HG03469 (cell line): Measurements from ENCODE around the gene PITPNM3.

Source experiments
- ATAC-seq: cut with Tn5 transposase; IDR thresholded peaks from one replicate; pipeline ENCODE4 v1.9.1; 2021; ENCODE audit warnings: mild to moderate bottlenecking, moderate library complexity, moderate number of reproducible peaks; ENCODE audit not compliant: unreplicated experiment

PITPNM3 gene

DNA sequence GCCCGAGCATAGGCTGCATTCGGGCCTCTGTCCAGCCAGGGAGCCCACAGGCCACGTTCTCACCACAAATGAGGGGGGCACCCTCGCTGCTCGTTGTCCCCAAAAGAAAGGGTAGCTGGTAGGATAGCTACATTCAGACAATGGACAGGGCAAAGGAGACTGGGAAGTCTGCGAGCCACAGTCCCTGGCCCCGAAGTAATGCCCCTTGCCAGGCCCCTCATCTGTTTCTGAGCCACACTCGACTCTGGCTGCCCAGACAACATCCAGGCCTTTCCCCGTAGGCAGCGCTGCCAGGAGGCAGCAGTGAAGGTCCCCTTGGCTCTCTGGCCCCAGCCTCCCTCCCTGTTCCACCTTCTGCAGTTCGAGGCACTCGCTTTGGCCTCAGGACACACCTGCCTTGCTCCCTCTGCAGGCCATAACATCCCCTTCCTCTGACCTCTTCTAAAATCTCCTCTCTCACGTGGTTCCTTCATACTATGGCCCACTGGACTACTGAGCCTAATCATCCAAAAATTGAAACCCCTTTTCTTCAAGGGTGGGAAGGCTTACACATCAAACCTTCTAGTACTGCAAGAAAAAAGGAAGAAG, 133.6 kb downstream of the PITPNM3 start:
- ATAC-seq: no peak

DNA sequence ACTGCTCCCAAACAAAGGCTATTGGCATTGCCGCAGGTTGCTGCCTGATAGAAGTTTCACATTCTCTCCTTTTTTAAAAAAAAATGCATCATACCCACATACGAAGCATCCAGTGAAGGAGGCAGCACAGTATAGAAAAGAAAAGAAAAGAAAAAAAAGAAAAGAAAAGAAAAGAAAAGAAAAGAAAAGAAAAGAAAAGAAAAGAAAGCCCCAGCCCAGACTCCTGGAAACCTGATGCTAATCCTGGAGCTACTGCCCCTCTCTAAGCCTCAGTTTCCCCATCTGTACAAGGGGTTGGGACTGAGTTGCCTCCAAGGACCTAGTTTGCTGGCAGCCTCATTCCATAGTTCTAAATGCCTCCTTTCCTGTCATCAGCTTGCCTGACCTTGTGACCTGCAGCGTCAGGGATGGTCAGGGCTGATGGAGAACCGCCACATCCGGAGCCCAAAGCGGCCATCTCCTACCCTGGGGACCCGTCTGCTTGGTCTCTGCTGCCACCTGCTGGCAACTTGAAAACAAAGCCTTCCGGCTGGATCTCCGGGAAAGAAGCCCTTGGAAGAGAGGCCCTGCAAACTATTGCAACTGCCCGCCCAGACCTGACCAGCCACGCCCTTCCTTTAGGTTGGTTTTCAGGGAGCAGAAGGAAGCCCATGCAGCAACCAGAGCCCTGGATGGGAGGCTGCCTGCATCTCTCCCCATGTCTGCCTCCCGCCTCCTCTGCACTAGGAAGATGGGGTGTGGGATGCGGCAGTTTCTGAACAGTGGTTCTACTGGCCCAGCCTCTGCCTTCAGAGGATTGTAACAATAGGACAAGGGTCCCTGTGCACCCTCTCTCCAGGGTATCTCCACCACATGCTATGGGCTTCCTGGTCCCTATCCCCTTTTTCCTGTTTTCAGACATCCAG, 134.4 kb downstream of the PITPNM3 start:
- ATAC-seq: no peak

DNA sequence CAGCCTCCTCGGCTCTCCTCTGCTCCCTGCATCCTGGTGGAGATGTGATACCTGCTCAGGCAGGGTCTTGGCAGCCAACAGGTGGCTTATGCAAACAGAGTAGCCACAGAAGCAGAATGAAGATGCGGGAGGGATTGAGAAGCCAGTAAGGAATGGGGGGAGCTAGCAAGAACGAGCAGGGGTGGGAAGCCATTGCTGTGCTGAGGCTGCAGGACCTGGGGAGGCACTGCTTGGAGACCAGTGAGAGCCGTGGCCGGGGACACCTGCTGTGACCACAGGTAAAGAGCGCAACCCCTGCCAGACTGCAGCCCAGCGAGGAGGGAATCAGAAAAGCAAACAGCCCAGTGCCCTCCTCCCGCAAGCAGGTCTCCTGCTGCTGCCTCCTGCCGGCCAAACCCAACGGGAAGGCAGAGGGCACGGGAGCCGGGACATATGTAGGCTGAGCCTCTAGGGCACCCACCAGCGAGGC, 136.1 kb downstream of the PITPNM3 start:
- ATAC-seq: no peak

DNA sequence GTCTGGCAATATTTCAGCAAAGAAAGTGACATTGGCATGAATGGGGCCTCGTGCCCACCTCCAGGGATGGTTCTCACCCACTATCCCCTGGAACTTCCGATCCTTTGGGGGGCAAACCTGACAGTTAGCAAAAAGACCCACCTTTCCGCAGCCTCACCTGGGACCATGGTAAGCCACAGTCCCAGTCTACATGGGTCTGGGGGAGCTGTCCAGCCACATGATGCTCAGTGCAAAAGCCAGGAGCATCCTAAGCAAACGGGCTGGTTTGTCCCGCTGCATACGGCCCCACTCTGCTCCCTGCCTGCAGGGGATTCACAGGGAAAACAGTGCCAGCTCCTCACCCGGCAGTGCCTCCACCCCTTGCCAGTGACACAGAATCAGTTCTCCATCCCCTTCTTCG, 140.7 kb downstream of the PITPNM3 start:
- ATAC-seq: no peak

DNA sequence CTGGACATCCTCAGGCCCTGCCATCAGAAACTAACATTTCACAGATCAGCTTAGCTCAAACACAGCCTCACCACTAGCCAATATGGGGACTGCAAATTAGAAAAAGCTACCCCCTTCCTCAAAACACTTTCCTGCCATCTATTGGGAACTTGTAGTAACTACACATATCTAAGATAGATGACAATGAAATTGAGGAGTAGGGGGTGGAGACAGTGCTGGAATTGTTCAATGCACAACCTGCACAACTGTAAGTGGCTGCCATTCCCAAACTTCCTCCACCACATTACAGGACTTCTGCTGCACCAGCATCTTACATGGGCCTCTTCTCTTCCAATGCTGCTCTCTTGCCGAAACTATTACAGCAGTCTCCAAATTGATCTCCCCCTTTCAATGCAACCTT, 143.3 kb downstream of the PITPNM3 start:
- ATAC-seq: no peak

DNA sequence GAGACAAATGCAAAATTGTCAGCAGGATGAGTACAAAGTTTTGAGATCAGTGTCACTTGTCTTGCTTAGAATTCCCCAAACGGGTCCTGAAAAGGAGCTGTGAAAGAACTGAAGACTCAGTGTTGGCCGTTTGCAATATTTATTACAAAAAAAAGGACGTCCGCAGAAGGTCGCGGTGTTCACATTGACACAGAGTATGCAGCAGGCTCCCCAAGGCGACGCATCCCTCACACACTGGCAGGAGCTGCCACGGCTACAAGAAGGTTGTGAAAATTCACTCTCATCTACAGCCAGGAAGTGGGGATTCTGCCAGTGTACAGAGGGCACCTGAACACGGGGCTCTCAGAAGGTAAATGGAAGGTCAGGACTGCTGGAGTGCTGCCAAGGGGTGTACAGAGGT, 147.6 kb downstream of the PITPNM3 start:
- ATAC-seq: no peak

DNA sequence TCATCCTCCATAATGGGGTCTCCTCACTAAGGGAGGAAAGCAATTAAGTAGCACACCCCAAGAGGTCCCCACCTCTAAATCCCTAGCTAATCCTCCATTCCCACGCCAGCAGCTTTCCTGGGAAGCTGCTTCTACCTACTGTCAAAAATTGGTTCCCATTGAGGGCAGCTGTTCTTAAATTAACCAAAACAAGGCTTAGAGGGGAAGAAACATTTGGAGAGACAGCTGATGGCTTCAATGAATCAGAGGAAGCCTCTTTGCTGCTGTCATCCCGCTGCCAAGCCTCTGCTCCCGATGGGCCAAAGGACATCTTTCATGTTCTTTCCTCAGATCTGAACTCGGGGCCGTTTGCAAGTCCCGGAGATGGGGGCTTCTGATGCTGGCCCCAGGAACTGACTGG, 148.1 kb downstream of the PITPNM3 start:
- ATAC-seq: no peak

DNA sequence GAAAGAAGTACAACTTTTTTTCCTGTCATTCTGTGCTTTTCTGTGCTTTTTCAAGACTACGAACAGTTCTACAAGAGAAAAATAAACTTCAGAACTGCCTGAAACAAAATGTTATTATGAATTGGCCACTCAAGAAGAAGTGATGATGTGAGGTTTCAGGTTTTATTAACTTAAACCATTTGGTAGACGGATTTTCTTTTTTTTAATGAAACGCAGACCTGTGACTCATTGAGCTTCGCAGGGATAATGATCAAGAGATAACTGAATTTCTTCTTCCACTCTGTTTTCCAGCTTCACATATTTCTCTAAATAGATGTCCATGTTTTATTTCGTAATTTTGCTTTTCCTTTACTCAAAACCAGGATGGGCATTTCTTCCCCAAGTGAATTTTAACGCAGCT, 154.1 kb downstream of the PITPNM3 start:
- ATAC-seq: no peak
